BLaER1 treated with 17β-estradiol and CSF1 and Interleukin-3, amounts not matched to agents 10 nM and 100 nM (cell line): Measurements from ENCODE around the gene TRMU.
"Not testable (repeated sequence)": the region's sequence is repeated elsewhere in the genome, so short reads cannot be mapped to it uniquely, and the experiment has no call there.

Source experiments
- H3K27ac ChIP-seq, 11 experiments: shearing (Covaris generic); formaldehyde crosslinking; 2 replicates each; pipeline ENCODE4 v1.8.1; 2022
- H3K27me3 ChIP-seq, 11 experiments: shearing (Covaris generic); formaldehyde crosslinking; 2 replicates each; pipeline ENCODE4 v1.8.1; 2022
- H3K36me3 ChIP-seq, 11 experiments: shearing (Covaris generic); formaldehyde crosslinking; 2 replicates each; pipeline ENCODE4 v1.8.1; 2022
- H3K4me1 ChIP-seq, 10 experiments: shearing (Covaris generic); formaldehyde crosslinking; 2 replicates each; pipeline ENCODE4 v1.8.1; 2022
- H3K4me2 ChIP-seq, 11 experiments: shearing (Covaris generic); formaldehyde crosslinking; 2 replicates each; pipeline ENCODE4 v1.8.1; 2022
- H3K4me3 ChIP-seq, 10 experiments: shearing (Covaris generic); formaldehyde crosslinking; 2 replicates each; pipeline ENCODE4 v1.8.1; 2022
- H3K9ac ChIP-seq, 11 experiments: shearing (Covaris generic); formaldehyde crosslinking; 2 replicates each; pipeline ENCODE4 v1.8.1; 2022
- H3K9me3 ChIP-seq, 11 experiments: shearing (Covaris generic); formaldehyde crosslinking; replicated peaks in 1 of 11; 2 replicates each; pipeline ENCODE4 v1.8.1; 2022
- H4K20me1 ChIP-seq, 11 experiments: shearing (Covaris generic); formaldehyde crosslinking; 2 replicates each; pipeline ENCODE4 v1.8.1; 2022
- Cebpa-rat ChIP-seq, 11 experiments: shearing (Covaris generic); IDR thresholded peaks; 2 replicates each; pipeline ENCODE4 v1.8.1; 2022

Gene TRMU

GRCh38 chr22:46390105-46390651, 54.7 kb downstream of the TRMU start:
- H3K4me2 ChIP-seq: no peak overlapping the region
- no peak overlapping the region for H3K9ac ChIP-seq
- no peaks in the 10 kb centered on the region for H3K27me3 ChIP-seq
- H3K27ac ChIP-seq: no peak overlapping the region
- no peaks in the 10 kb centered on the region for H3K36me3 ChIP-seq
- peaks cover 0 to 6% (median 0%) of the 10 kb centered on the region in 11 experiments; a peak in 3 of 22 replicates for H4K20me1 ChIP-seq
- TF ChIP-seq Cebpa-rat (IDR thresholded peaks at IDR 0.05): no peak
- no peak overlapping the region for H3K4me3 ChIP-seq
- H3K9me3 ChIP-seq: no peaks in the 10 kb centered on the region
- H3K4me1 ChIP-seq: peaks cover 0 to 3% (median 0%) of the 10 kb centered on the region in 10 experiments; a peak in 1 of 20 replicates

DNA sequence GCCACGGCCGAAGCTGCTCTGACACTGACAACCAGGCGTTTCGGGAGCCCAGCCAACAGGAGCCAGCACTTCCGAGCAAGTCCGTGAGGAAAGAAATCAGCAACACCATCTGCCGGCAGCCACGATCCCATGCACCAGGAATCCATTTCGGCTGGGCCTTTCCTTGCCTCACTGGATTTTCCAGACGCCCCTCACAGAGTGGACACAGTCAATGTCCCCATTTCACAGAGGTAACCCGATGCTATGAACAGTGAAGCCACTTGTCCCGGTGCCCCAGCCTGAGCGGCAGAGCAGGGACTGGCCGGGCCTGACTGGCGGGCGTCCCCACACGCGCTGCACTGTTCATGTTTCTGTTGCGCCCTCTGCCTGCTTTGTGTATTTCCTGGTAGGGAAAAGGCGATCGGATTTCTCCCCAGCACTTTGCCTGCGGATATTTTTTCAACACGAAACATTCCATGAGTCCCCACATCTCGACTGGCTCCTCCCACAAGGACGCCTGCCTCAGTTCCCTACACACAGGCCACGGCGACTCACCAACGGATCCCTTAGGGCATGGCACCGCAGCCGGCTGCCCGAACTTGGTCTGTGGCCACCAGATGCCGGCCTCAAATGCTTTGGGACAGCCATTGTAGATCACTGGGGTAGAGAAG, 55.3 kb downstream of the TRMU start:
- Histone ChIP-seq H3K27ac (no peak overlapping the region), H4K20me1 (peaks cover 0 to 6% (median 0%) of the 10 kb centered on the region in 11 experiments; a peak in 3 of 22 replicates), H3K27me3 (no peaks in the 10 kb centered on the region), H3K4me1 (peaks cover 0 to 3% (median 0%) of the 10 kb centered on the region in 10 experiments; a peak in 1 of 20 replicates), H3K36me3 (peaks cover 0 to 3% (median 0%) of the 10 kb centered on the region in 11 experiments; a peak in 1 of 22 replicates), H3K9me3 (no peaks in the 10 kb centered on the region), H3K4me3 (no peak overlapping the region), H3K4me2 (no peak overlapping the region), H3K9ac (no peak overlapping the region)
- TF ChIP-seq Cebpa-rat (IDR thresholded peaks at IDR 0.05): no peak

- Histone ChIP-seq H3K9ac (no peak overlapping the region), H3K4me3 (no peak overlapping the region), H3K4me2 (no peak overlapping the region), H3K9me3 (no peaks in the 10 kb centered on the region), H3K27me3 (no peaks in the 10 kb centered on the region), H3K36me3 (peaks cover 0 to 4% (median 0%) of the 10 kb centered on the region in 11 experiments; a peak in 1 of 22 replicates), H3K4me1 (peaks cover 0 to 3% (median 0%) of the 10 kb centered on the region in 10 experiments; a peak in 1 of 20 replicates), H3K27ac (no peak overlapping the region), H4K20me1 (peaks cover 0 to 2% (median 0%) of the 10 kb centered on the region in 11 experiments; a peak in 3 of 22 replicates)
- TF ChIP-seq Cebpa-rat (IDR thresholded peaks at IDR 0.05): no peak
Measured at GRCh38 chr22:46391486-46392136, 56.1 kb downstream of the TRMU start.

DNA sequence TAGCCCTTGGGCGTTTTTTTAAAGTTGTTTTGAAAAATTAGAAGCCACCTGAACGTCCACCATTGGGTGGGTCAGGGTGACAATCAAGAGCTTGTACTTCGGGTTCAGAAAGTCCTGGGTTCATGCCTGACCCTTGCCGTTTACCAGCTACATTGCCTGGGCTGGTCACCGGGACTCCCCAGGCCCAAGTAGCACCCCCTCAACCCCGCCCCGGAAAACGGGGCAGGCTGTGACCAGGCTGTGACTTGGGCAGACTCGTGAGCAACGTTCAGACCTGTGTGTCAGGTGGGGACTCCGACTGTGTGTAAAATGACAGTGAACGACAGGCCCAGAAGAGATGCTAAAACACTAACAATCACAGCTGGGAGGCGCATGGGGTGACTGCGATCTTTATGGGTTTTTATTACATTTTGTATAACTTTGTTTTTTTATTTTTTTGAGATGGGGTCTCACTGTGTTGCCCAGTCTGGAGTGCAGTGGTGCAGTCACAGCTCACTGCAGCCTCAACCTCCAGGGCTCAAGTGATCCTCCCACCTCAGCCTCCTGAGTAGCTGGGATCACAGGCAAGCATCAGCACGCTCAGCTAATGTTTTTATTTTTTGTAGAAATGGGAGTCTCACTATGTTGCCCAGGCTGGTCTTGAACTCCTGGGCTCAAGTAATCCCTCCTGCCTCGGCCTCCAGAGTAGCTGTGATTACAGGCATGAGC, 56.8 kb downstream of the TRMU start:
- no peaks in the 10 kb centered on the region for H3K27me3 ChIP-seq
- no peak overlapping the region for H3K9ac ChIP-seq
- no peak overlapping the region for H3K4me2 ChIP-seq
- no peak overlapping the region for H3K27ac ChIP-seq
- peaks cover 0 to 4% (median 0%) of the 10 kb centered on the region in 11 experiments; a peak in 3 of 22 replicates for H4K20me1 ChIP-seq
- H3K4me3 ChIP-seq: no peak overlapping the region
- H3K9me3 ChIP-seq: no peaks in the 10 kb centered on the region
- peaks cover 0 to 4% (median 0%) of the 10 kb centered on the region in 11 experiments; a peak in 1 of 22 replicates for H3K36me3 ChIP-seq
- H3K4me1 ChIP-seq: peaks cover 0 to 3% (median 0%) of the 10 kb centered on the region in 10 experiments; a peak in 1 of 20 replicates
- TF ChIP-seq Cebpa-rat (IDR thresholded peaks at IDR 0.05): no peak

DNA sequence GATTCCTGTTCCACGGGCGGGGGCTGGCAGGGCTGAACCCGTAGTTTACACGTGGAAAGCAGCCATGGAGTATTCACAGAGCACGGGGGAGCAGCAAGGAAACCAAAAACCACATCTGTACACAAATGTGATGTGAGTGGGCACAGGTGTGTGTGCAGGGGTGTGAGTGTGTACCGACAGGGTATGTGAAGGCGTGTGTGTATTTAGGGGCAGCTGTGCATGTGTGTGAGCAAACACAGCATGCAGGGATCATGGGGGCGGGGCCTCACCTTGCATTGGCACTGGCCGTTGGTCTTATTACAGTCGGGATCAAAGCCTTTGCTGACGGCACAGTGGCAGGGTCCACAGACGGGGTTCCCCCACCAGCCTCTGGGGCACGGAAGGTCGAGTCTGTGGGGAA, 58.4 kb downstream of the TRMU start:
- H3K4me1 ChIP-seq: peaks cover 0 to 8% (median 3%) of the 10 kb centered on the region in 10 experiments; a peak in 13 of 20 replicates
- no peak overlapping the region for H3K9ac ChIP-seq
- H3K4me3 ChIP-seq: no peak overlapping the region
- H3K27me3 ChIP-seq: no peaks in the 10 kb centered on the region
- no peaks in the 10 kb centered on the region for H3K9me3 ChIP-seq
- TF ChIP-seq Cebpa-rat (IDR thresholded peaks at IDR 0.05): no peak
- H3K36me3 ChIP-seq: peaks cover 0 to 4% (median 0%) of the 10 kb centered on the region in 11 experiments; a peak in 1 of 22 replicates
- H3K4me2 ChIP-seq: no peak overlapping the region
- no peak overlapping the region for H3K27ac ChIP-seq
- H4K20me1 ChIP-seq: peaks cover 0 to 4% (median 0%) of the 10 kb centered on the region in 11 experiments; a peak in 4 of 22 replicates

DNA sequence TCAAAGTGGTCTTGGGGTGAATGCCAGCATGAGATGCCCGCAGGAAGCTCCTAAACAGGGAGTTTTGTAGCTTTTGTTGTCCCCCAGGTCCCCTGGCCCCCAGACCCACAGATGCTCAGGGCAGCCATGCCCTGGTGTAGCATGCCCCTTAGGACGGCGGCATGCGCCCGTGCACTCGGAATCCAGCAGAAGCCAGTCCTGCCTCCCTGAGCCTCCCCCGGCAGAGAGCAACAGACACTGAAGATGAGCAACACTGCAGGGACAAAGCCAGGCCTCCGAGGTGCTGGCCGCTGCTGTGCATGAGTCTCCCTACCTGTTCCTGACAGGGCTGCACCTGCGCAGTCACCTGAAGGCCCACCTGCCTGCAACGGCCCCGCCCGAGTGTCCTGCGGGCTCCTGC, 59.1 kb downstream of the TRMU start:
- no peak overlapping the region for H3K27ac ChIP-seq
- TF ChIP-seq Cebpa-rat (IDR thresholded peaks at IDR 0.05): no peak
- H3K27me3 ChIP-seq: no peaks in the 10 kb centered on the region
- no peak overlapping the region for H3K4me3 ChIP-seq
- H3K4me2 ChIP-seq: no peak overlapping the region
- no peak overlapping the region for H3K9ac ChIP-seq
- peaks cover 0 to 4% (median 0%) of the 10 kb centered on the region in 11 experiments; a peak in 3 of 22 replicates for H4K20me1 ChIP-seq
- H3K4me1 ChIP-seq: peaks cover 0 to 15% (median 10%) of the 10 kb centered on the region in 10 experiments; a peak in 15 of 20 replicates
- H3K36me3 ChIP-seq: peaks cover 0 to 4% (median 0%) of the 10 kb centered on the region in 11 experiments; a peak in 1 of 22 replicates
- no peaks in the 10 kb centered on the region for H3K9me3 ChIP-seq

GRCh38 chr22:46395145-46395544, 59.6 kb downstream of the TRMU start:
- H3K4me2 ChIP-seq: no peak overlapping the region
- no peak overlapping the region for H3K9ac ChIP-seq
- H3K36me3 ChIP-seq: peaks cover 0 to 4% (median 0%) of the 10 kb centered on the region in 11 experiments; a peak in 1 of 22 replicates
- no peaks in the 10 kb centered on the region for H3K27me3 ChIP-seq
- H3K4me3 ChIP-seq: no peak overlapping the region
- no peak overlapping the region for H3K27ac ChIP-seq
- no peak for TF ChIP-seq Cebpa-rat (IDR thresholded peaks at IDR 0.05)
- H3K9me3 ChIP-seq: no peaks in the 10 kb centered on the region
- H4K20me1 ChIP-seq: peaks cover 0 to 4% (median 0%) of the 10 kb centered on the region in 11 experiments; a peak in 3 of 22 replicates
- peaks cover 0 to 16% (median 10%) of the 10 kb centered on the region in 10 experiments; a peak in 15 of 20 replicates for H3K4me1 ChIP-seq

DNA sequence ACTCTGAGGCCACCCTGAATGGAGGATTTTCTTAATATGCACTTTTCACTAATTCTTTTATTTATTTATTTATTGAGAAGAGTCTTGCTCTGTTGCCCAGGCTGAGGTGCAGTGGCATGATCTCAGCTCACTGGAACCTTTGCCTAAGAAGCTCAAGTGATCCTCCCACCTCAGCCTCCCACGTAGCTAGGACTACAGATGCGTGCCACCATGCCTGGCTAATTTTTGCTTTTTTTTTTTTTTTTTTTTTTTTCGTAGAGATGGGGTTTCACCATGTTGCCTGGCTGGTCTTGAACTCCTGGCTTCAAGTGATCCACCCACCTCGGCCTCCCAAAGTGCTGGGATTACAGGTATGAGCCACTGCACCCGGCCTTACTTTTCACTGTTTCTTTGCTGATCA, 61.5 kb downstream of the TRMU start:
- not testable (repeated sequence) for H3K27me3 ChIP-seq

More for the DNA sequence above, 61.5 kb downstream of the TRMU start:
- not testable (repeated sequence) for H3K4me3 ChIP-seq, H3K27ac ChIP-seq, H4K20me1 ChIP-seq, H3K9me3 ChIP-seq, H3K9ac ChIP-seq, H3K36me3 ChIP-seq, H3K4me2 ChIP-seq
- H3K4me1 ChIP-seq: peaks cover 0 to 25% (median 11%) of the 10 kb centered on the region in 10 experiments; a peak in 15 of 20 replicates
